ENCODE results near the gene NEK9. TPM values are rescaled to one million over a fixed set of nuclear protein-coding genes. Genes with fewer than 3 reads are reported as not detected.
A peak's percentile ranks its signal among the peaks of the same experiment; 100 is the strongest.

The NEK9 gene
- total and polyA plus RNA-seq, 9 of the 15 experiments (the other 6 are each of a cell fraction or from before 2014, with no cell fraction given) = 2.8 to 39.6 (median 19.8) TPM

- TF ChIP-seq ZBTB5 (IDR thresholded peaks at IDR 0.05) (no peak), STAT6 (CRISPR knock-in tag; IDR thresholded peaks at IDR 0.05) (no peak), ZNF318 (IDR thresholded peaks at IDR 0.05; ENCODE audit: borderline replicate concordance in 1 of 2, low read depth in 1 of 2) (no peak), ZSCAN32 (CRISPR knock-in tag; IDR thresholded peaks at IDR 0.05) (no peak), FUS (optimal IDR thresholded peaks at IDR 0.05; ENCODE audit: low read depth, low read length) (no peak), RHOXF2B (CRISPR knock-in tag; conservative IDR thresholded peaks at IDR 0.05) (no peak), THRAP3 (IDR thresholded peaks at IDR 0.05; ENCODE audit: borderline replicate concordance) (no peak), ZNF311 (CRISPR knock-in tag; IDR thresholded peaks at IDR 0.05) (no peak), MTA3 (IDR thresholded peaks at IDR 0.05; ENCODE audit: borderline replicate concordance) (0 out of 2 replicates have a peak, but pooled peaks have one; percentile 33), PHB2 (IDR thresholded peaks at IDR 0.05; ENCODE audit: low read depth) (no peak), PKNOX1 (IDR thresholded peaks at IDR 0.05) (peak; percentile 99), ZFP1 (CRISPR knock-in tag; IDR thresholded peaks at IDR 0.05) (no peak), MAFG (tag; conservative IDR thresholded peaks at IDR 0.05) (no peak), PRPF4 (IDR thresholded peaks at IDR 0.05; ENCODE audit: insufficient read depth, low read depth, low read length, poor library complexity, severe bottlenecking) (no peak)
These were observed 63.2 kb downstream of the NEK9 start, which contains the start of gene ACYP1 (continued) for GRCh38 chr14:75063491-75064204.
